ENCODE results near the gene LHPP.
"Not testable (repeated sequence)": the region's sequence is repeated elsewhere in the genome, so short reads cannot be mapped to it uniquely, and the experiment has no call there.

The LHPP gene
- total RNA-seq: 6.2 to 12.3 (median 10.7) reads per million in 4 donors

GRCh38 chr10:124461642-124462347, at the start of gene LHPP:
LHPP (plus strand) TSS chr10:124461823; CDS start chr10:124461863, 40 bp downstream.
- DNase-seq: peak; percentile 70 to 91 (median 76)

- DNase-seq: no peak
These were observed 47.5 kb upstream of the LHPP start for GRCh38 chr10:124414076-124414475.

- DNase-seq: no peak
These were observed 46.4 kb upstream of the LHPP start for GRCh38 chr10:124415210-124415609.

- DNase-seq: no peak
These were observed 44.9 kb upstream of the LHPP start for GRCh38 chr10:124416733-124417132.

GRCh38 chr10:124417895-124418725, 43.5 kb upstream of the LHPP start:
- DNase-seq: peak; percentile 20 to 42 (median 33)

GRCh38 chr10:124418726-124419501, 42.7 kb upstream of the LHPP start, which contains the start of gene OAT:
OAT (minus strand) TSS chr10:124418923; CDS start chr10:124412171, 6,752 bp downstream.
- peak; percentile 90 to 97 (median 94) for DNase-seq

GRCh38 chr10:124419635-124420034, 42.0 kb upstream of the LHPP start:
- no peak for DNase-seq

- no peak for DNase-seq
These were observed 41.4 kb upstream of the LHPP start for GRCh38 chr10:124420254-124420653.

- DNase-seq: no peak
These were observed 38.9 kb upstream of the LHPP start for GRCh38 chr10:124422742-124423141.

- no peak for DNase-seq
These were observed 37.8 kb upstream of the LHPP start for GRCh38 chr10:124423813-124424212.

- no peak for DNase-seq
These were observed 36.2 kb upstream of the LHPP start for GRCh38 chr10:124425227-124425962.

- no peak for DNase-seq
These were observed 33.3 kb upstream of the LHPP start for GRCh38 chr10:124428207-124428777.

- DNase-seq: no peak
These were observed 32.0 kb upstream of the LHPP start for GRCh38 chr10:124429576-124429975.

- DNase-seq: no peak
These were observed 31.5 kb upstream of the LHPP start for GRCh38 chr10:124430077-124430476.

- DNase-seq: no peak
These were observed 28.2 kb upstream of the LHPP start for GRCh38 chr10:124433461-124433860.

GRCh38 chr10:124435683-124436082, 25.9 kb upstream of the LHPP start:
- not testable (repeated sequence) for DNase-seq

- no peak for DNase-seq
These were observed 25.4 kb upstream of the LHPP start for GRCh38 chr10:124436191-124436638.

- not testable (repeated sequence) for DNase-seq
These were observed 19.9 kb upstream of the LHPP start for GRCh38 chr10:124441694-124442093.

- no peak for DNase-seq
These were observed 14.5 kb upstream of the LHPP start for GRCh38 chr10:124446830-124447750.

- no peak for DNase-seq
These were observed 13.7 kb upstream of the LHPP start for GRCh38 chr10:124447751-124448466.
